Measurements from ENCODE around the gene ADAM22. TPM values are rescaled to one million over a fixed set of nuclear protein-coding genes. Genes with fewer than 3 reads are reported as not detected.
A peak's percentile ranks its signal among the peaks of the same experiment; 100 is the strongest.
"Not testable (repeated sequence)": the region's sequence is repeated elsewhere in the genome, so short reads cannot be mapped to it uniquely, and the experiment has no call there.

The ADAM22 gene
- polyA plus RNA-seq (2013, experiment 1 of 2) = 4.7 TPM
- 6.3 TPM for polyA plus RNA-seq (2013, experiment 2 of 2)

GRCh38 chr7:87933953-87934698 lies at the start of gene ADAM22:
ADAM22 (plus strand) TSS chr7:87934251; CDS start chr7:87934466, 215 bp downstream.
- Histone ChIP-seq H3K9ac (ENCODE audit: low read depth, low read length) (peak within 1 kb of the TSS; percentile 77), H3K4me3 (ENCODE audit: low read length) (peak within 1 kb of the TSS; percentile 74), H3K4me1 (ENCODE audit: insufficient read depth, low read length) (no peaks in the 10 kb centered on the region), H3K27me3 (ENCODE audit: insufficient read depth, low read length) (peaks cover 18% of the 10 kb centered on the region), H3K27ac (ENCODE audit: low read depth, low read length) (peak within 1 kb of the TSS; percentile 75), H3K9me3 (ENCODE audit: insufficient read depth, low read depth, low read length) (no peaks in the 10 kb centered on the region), H3K36me3 (ENCODE audit: insufficient read depth, low read length) (no peaks in the 10 kb centered on the region; the same call in 1 of the 2 replicates)
- WGBS = under 1% methylated on average over 70 of the region's 70 CpGs

- peaks cover 100% of the 10 kb centered on the region for H3K36me3 ChIP-seq (ENCODE audit: insufficient read depth, low read length)
- no peaks in the 10 kb centered on the region for H3K4me1 ChIP-seq (ENCODE audit: insufficient read depth, low read length)
- H3K9me3 ChIP-seq (ENCODE audit: insufficient read depth, low read depth, low read length) = no peaks in the 10 kb centered on the region
- H3K9ac ChIP-seq (ENCODE audit: low read depth, low read length) = no peak overlapping the region
- H3K27me3 ChIP-seq (ENCODE audit: insufficient read depth, low read length) = no peaks in the 10 kb centered on the region
- no peak overlapping the region for H3K27ac ChIP-seq (ENCODE audit: low read depth, low read length)
- WGBS = 93% methylated on average over 1 of the region's 2 CpGs
- no peak overlapping the region for H3K4me3 ChIP-seq (ENCODE audit: low read length)
Measured at GRCh38 chr7:87885018-87885417, 49.0 kb upstream of the ADAM22 start.

GRCh38 chr7:87886875-87887274 lies 47.2 kb upstream of the ADAM22 start:
- Histone ChIP-seq H3K27me3 (ENCODE audit: insufficient read depth, low read length) (no peaks in the 10 kb centered on the region), H3K4me1 (ENCODE audit: insufficient read depth, low read length) (no peaks in the 10 kb centered on the region), H3K4me3 (ENCODE audit: low read length) (no peak overlapping the region), H3K36me3 (ENCODE audit: insufficient read depth, low read length) (peaks cover 100% of the 10 kb centered on the region), H3K27ac (ENCODE audit: low read depth, low read length) (no peak overlapping the region), H3K9me3 (ENCODE audit: insufficient read depth, low read depth, low read length) (no peaks in the 10 kb centered on the region), H3K9ac (ENCODE audit: low read depth, low read length) (no peak overlapping the region)

- WGBS = 100% methylated on average over 2 of the region's 2 CpGs
- peaks cover 96% of the 10 kb centered on the region for H3K36me3 ChIP-seq (ENCODE audit: insufficient read depth, low read length)
Measured at GRCh38 chr7:87895363-87895762, 38.7 kb upstream of the ADAM22 start.

GRCh38 chr7:87899255-87899654 lies 34.8 kb upstream of the ADAM22 start:
- peaks cover 96% of the 10 kb centered on the region for H3K36me3 ChIP-seq (ENCODE audit: insufficient read depth, low read length)

More at GRCh38 chr7:87895363-87895762, 38.7 kb upstream of the ADAM22 start:
- Histone ChIP-seq H3K9me3 (ENCODE audit: insufficient read depth, low read depth, low read length) (no peaks in the 10 kb centered on the region), H3K27me3 (ENCODE audit: insufficient read depth, low read length) (no peaks in the 10 kb centered on the region), H3K9ac (ENCODE audit: low read depth, low read length) (no peak overlapping the region), H3K4me1 (ENCODE audit: insufficient read depth, low read length) (no peaks in the 10 kb centered on the region), H3K4me3 (ENCODE audit: low read length) (no peak overlapping the region), H3K27ac (ENCODE audit: low read depth, low read length) (no peak overlapping the region)

GRCh38 chr7:87907136-87907906 lies 26.7 kb upstream of the ADAM22 start:
- not testable (repeated sequence) for H3K27ac ChIP-seq (ENCODE audit: low read depth, low read length); H3K4me1 ChIP-seq (ENCODE audit: insufficient read depth, low read length); H3K27me3 ChIP-seq (ENCODE audit: insufficient read depth, low read length); H3K9me3 ChIP-seq (ENCODE audit: insufficient read depth, low read depth, low read length); H3K4me3 ChIP-seq (ENCODE audit: low read length); H3K9ac ChIP-seq (ENCODE audit: low read depth, low read length)
- peaks cover 58% of the 10 kb centered on the region for H3K36me3 ChIP-seq (ENCODE audit: insufficient read depth, low read length)
- WGBS = 100% methylated on average over 2 of the region's 3 CpGs

More at GRCh38 chr7:87899255-87899654, 34.8 kb upstream of the ADAM22 start:
- Histone ChIP-seq H3K4me1 (ENCODE audit: insufficient read depth, low read length) (no peaks in the 10 kb centered on the region), H3K9ac (ENCODE audit: low read depth, low read length) (no peak overlapping the region), H3K27me3 (ENCODE audit: insufficient read depth, low read length) (no peaks in the 10 kb centered on the region), H3K27ac (ENCODE audit: low read depth, low read length) (no peak overlapping the region), H3K4me3 (ENCODE audit: low read length) (no peak overlapping the region), H3K9me3 (ENCODE audit: insufficient read depth, low read depth, low read length) (no peaks in the 10 kb centered on the region)
- 97% methylated on average over 2 of the region's 2 CpGs for WGBS

GRCh38 chr7:87908814-87909213 lies 25.2 kb upstream of the ADAM22 start:
- H3K4me3 ChIP-seq (ENCODE audit: low read length); H3K9ac ChIP-seq (ENCODE audit: low read depth, low read length); H3K27ac ChIP-seq (ENCODE audit: low read depth, low read length); H3K9me3 ChIP-seq (ENCODE audit: insufficient read depth, low read depth, low read length); H3K27me3 ChIP-seq (ENCODE audit: insufficient read depth, low read length); H3K4me1 ChIP-seq (ENCODE audit: insufficient read depth, low read length): not testable (repeated sequence)
- peaks cover 45% of the 10 kb centered on the region for H3K36me3 ChIP-seq (ENCODE audit: insufficient read depth, low read length)
- 95% methylated on average over 4 of the region's 4 CpGs for WGBS

GRCh38 chr7:87912121-87912520 lies 21.9 kb upstream of the ADAM22 start:
- H3K9ac ChIP-seq (ENCODE audit: low read depth, low read length) = no peak overlapping the region
- H3K27me3 ChIP-seq (ENCODE audit: insufficient read depth, low read length) = no peaks in the 10 kb centered on the region
- H3K4me1 ChIP-seq (ENCODE audit: insufficient read depth, low read length) = no peaks in the 10 kb centered on the region
- WGBS = 89% methylated on average over 4 of the region's 4 CpGs
- no peak overlapping the region for H3K4me3 ChIP-seq (ENCODE audit: low read length)
- no peaks in the 10 kb centered on the region for H3K9me3 ChIP-seq (ENCODE audit: insufficient read depth, low read depth, low read length)
- no peak overlapping the region for H3K27ac ChIP-seq (ENCODE audit: low read depth, low read length)
- H3K36me3 ChIP-seq (ENCODE audit: insufficient read depth, low read length) = peaks cover 13% of the 10 kb centered on the region

GRCh38 chr7:87918740-87919139 lies 15.3 kb upstream of the ADAM22 start:
- H3K27me3 ChIP-seq (ENCODE audit: insufficient read depth, low read length) = no peaks in the 10 kb centered on the region
- H3K27ac ChIP-seq (ENCODE audit: low read depth, low read length) = no peak overlapping the region
- H3K9me3 ChIP-seq (ENCODE audit: insufficient read depth, low read depth, low read length) = no peaks in the 10 kb centered on the region
- H3K4me1 ChIP-seq (ENCODE audit: insufficient read depth, low read length) = no peaks in the 10 kb centered on the region
- 87% methylated on average over 1 of the region's 1 CpG for WGBS
- no peak overlapping the region for H3K9ac ChIP-seq (ENCODE audit: low read depth, low read length)
- no peak overlapping the region for H3K4me3 ChIP-seq (ENCODE audit: low read length)
- no peaks in the 10 kb centered on the region for H3K36me3 ChIP-seq (ENCODE audit: insufficient read depth, low read length)

GRCh38 chr7:87919875-87920274 lies 14.2 kb upstream of the ADAM22 start:
- H3K27me3 ChIP-seq (ENCODE audit: insufficient read depth, low read length) = no peaks in the 10 kb centered on the region
- no peaks in the 10 kb centered on the region for H3K9me3 ChIP-seq (ENCODE audit: insufficient read depth, low read depth, low read length)
- H3K9ac ChIP-seq (ENCODE audit: low read depth, low read length) = no peak overlapping the region
- 91% methylated on average over 6 of the region's 6 CpGs for WGBS
- H3K4me3 ChIP-seq (ENCODE audit: low read length) = no peak overlapping the region
- no peak overlapping the region for H3K27ac ChIP-seq (ENCODE audit: low read depth, low read length)
- H3K36me3 ChIP-seq (ENCODE audit: insufficient read depth, low read length) = no peaks in the 10 kb centered on the region
- no peaks in the 10 kb centered on the region for H3K4me1 ChIP-seq (ENCODE audit: insufficient read depth, low read length)

GRCh38 chr7:87920578-87920977 lies 13.5 kb upstream of the ADAM22 start:
- H3K9me3 ChIP-seq (ENCODE audit: insufficient read depth, low read depth, low read length) = no peaks in the 10 kb centered on the region
- H3K27me3 ChIP-seq (ENCODE audit: insufficient read depth, low read length) = no peaks in the 10 kb centered on the region
- no peaks in the 10 kb centered on the region for H3K36me3 ChIP-seq (ENCODE audit: insufficient read depth, low read length)
- H3K9ac ChIP-seq (ENCODE audit: low read depth, low read length) = no peak overlapping the region
- H3K4me3 ChIP-seq (ENCODE audit: low read length) = no peak overlapping the region
- H3K27ac ChIP-seq (ENCODE audit: low read depth, low read length) = no peak overlapping the region
- WGBS = 87% methylated on average over 4 of the region's 5 CpGs
- no peaks in the 10 kb centered on the region for H3K4me1 ChIP-seq (ENCODE audit: insufficient read depth, low read length)

Measured in HUES64 (cell line).